ENCODE data around the gene ARHGAP30. TPM values are rescaled to one million over a fixed set of nuclear protein-coding genes. Genes with fewer than 3 reads are reported as not detected.

Gene ARHGAP30
- total RNA-seq, 1 experiment from 2014 or later, result 0.39 TPM

DNA sequence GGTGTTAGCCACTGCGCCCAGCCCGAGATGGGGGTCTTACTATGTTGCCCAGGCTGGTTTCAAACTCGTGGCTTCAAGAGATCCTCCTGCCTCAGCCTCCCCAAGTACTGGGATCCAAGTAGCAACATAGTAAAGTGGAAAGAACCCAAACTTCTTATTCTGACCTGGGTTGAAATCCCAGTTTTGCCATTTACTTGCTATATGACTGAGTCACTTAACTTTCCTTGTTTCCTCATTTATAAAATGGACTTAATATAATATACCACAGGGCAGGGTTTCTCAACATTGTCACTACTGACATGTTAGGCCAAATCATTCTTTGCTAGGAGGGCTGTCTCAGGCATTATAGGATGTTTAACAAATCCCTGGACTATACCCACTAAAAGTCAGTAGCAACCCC lies 41.4 kb upstream of the ARHGAP30 start:
- Histone ChIP-seq H3K36me3 (ENCODE audit: control insufficient read depth in 1 of 2, insufficient read depth in 2 of 2, low read length in 2 of 2) (peaks cover 2 to 25% of the 10 kb centered on the region in 2 experiments; a peak in 1 of 4 replicates), H3K79me2 (ENCODE audit: insufficient read depth, low read length) (peaks cover 99% of the 10 kb centered on the region), H3K4me1 (ENCODE audit: control insufficient read depth in 1 of 2, insufficient read depth in 2 of 2, low read length in 2 of 2) (peaks cover 18 to 31% of the 10 kb centered on the region in 2 experiments), H3K9ac (ENCODE audit: low read length) (no peak overlapping the region), H3K9me2 (ENCODE audit: insufficient read depth) (no peaks in the 10 kb centered on the region), H4K20me1 (ENCODE audit: insufficient read depth) (peaks cover 20% of the 10 kb centered on the region; the same call in 1 of the 2 replicates), H3K4me2 (ENCODE audit: low read length) (no peak overlapping the region), H3K27me3 (ENCODE audit: insufficient read depth, low read length) (no peaks in the 10 kb centered on the region), H3K27ac (ENCODE audit: low read depth, low read length) (no peak overlapping the region), H3K4me3 (replicated peaks in 1 of 2; ENCODE audit: low read depth in 1 of 2, low read length in 2 of 2) (no peak overlapping the region), H3K9me3 (ENCODE audit: control insufficient read depth in 1 of 2, insufficient read depth in 1 of 2, low read depth in 1 of 2, low read length in 2 of 2) (no peaks in the 10 kb centered on the region), H2AFZ (ENCODE audit: low read depth, low read length, poor library complexity, severe bottlenecking) (no peak overlapping the region)
- CTCF ChIA-PET, result no interaction called here
- BruUV-seq (replicated peaks), result no TSS peak
- RAD21 ChIA-PET (ENCODE audit: low non-redundant PET in 1 of 2, low total read pairs in 2 of 2, uncharacterized antibody in 2 of 2, unreplicated experiment in 2 of 2), result no interaction called here
- intact Hi-C loops (cut with micrococcal nuclease), result no loop called here
- TF ChIP-seq ELF1 (IDR thresholded peaks at IDR 0.05; ENCODE audit: borderline replicate concordance, low read depth), result no peak
- TF ChIP-seq, protein P1, sequence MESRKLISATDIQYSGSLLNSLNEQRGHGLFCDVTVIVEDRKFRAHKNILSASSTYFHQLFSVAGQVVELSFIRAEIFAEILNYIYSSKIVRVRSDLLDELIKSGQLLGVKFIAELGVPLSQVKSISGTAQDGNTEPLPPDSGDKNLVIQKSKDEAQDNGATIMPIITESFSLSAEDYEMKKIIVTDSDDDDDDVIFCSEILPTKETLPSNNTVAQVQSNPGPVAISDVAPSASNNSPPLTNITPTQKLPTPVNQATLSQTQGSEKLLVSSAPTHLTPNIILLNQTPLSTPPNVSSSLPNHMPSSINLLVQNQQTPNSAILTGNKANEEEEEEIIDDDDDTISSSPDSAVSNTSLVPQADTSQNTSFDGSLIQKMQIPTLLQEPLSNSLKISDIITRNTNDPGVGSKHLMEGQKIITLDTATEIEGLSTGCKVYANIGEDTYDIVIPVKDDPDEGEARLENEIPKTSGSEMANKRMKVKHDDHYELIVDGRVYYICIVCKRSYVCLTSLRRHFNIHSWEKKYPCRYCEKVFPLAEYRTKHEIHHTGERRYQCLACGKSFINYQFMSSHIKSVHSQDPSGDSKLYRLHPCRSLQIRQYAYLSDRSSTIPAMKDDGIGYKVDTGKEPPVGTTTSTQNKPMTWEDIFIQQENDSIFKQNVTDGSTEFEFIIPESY (IDR thresholded peaks at IDR 0.05; ENCODE audit: extremely low read depth, insufficient replicate concordance, low read length), result no peak
- no peak for TF ChIP-seq SIN3A (IDR thresholded peaks at IDR 0.05; ENCODE audit: low read depth)
- TF ChIP-seq EZH2phosphoT487 (IDR thresholded peaks at IDR 0.05; ENCODE audit: borderline replicate concordance), result no peak
- TF ChIP-seq RAD21 (IDR thresholded peaks at IDR 0.05; ENCODE audit: low read depth), result no peak
- no peak for TF ChIP-seq POLR2A (IDR thresholded peaks at IDR 0.05; ENCODE audit: borderline replicate concordance, extremely low read depth, insufficient read depth, insufficient read length)
- no peak for TF ChIP-seq ZNF274 (IDR thresholded peaks at IDR 0.05; ENCODE audit: low read depth, low read length)
- TF ChIP-seq CEBPB (IDR thresholded peaks at IDR 0.05; ENCODE audit: low read depth), result no peak
- TF ChIP-seq, protein P2, sequence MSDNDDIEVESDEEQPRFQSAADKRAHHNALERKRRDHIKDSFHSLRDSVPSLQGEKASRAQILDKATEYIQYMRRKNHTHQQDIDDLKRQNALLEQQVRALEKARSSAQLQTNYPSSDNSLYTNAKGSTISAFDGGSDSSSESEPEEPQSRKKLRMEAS (IDR thresholded peaks at IDR 0.05), result no peak
- no peak for TF ChIP-seq YY1 (IDR thresholded peaks at IDR 0.05; ENCODE audit: extremely low read depth, insufficient replicate concordance, low read depth, low read length)
- TF ChIP-seq, protein P3, sequence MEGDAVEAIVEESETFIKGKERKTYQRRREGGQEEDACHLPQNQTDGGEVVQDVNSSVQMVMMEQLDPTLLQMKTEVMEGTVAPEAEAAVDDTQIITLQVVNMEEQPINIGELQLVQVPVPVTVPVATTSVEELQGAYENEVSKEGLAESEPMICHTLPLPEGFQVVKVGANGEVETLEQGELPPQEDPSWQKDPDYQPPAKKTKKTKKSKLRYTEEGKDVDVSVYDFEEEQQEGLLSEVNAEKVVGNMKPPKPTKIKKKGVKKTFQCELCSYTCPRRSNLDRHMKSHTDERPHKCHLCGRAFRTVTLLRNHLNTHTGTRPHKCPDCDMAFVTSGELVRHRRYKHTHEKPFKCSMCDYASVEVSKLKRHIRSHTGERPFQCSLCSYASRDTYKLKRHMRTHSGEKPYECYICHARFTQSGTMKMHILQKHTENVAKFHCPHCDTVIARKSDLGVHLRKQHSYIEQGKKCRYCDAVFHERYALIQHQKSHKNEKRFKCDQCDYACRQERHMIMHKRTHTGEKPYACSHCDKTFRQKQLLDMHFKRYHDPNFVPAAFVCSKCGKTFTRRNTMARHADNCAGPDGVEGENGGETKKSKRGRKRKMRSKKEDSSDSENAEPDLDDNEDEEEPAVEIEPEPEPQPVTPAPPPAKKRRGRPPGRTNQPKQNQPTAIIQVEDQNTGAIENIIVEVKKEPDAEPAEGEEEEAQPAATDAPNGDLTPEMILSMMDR (IDR thresholded peaks at IDR 0.05 in 2 of 3, conservative IDR thresholded peaks at IDR 0.05 in 1 of 3; ENCODE audit: borderline replicate concordance in 1 of 3, insufficient read depth in 1 of 3, low read depth in 2 of 3, low read length in 2 of 3), result no peak
- TF ChIP-seq POLR2AphosphoS5 (IDR thresholded peaks at IDR 0.05; ENCODE audit: low read depth, low read length), result no peak
- TF ChIP-seq, protein P4, sequence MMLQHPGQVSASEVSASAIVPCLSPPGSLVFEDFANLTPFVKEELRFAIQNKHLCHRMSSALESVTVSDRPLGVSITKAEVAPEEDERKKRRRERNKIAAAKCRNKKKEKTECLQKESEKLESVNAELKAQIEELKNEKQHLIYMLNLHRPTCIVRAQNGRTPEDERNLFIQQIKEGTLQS (IDR thresholded peaks at IDR 0.05), result no peak
- TF ChIP-seq CBX3 (IDR thresholded peaks at IDR 0.05; ENCODE audit: low read depth), result no peak
- TF ChIP-seq TCF7L2 (IDR thresholded peaks at IDR 0.05; ENCODE audit: borderline replicate concordance, extremely low read depth, insufficient read depth, insufficient read length), result no peak
- no peak for TF ChIP-seq SP1 (IDR thresholded peaks at IDR 0.05; ENCODE audit: low read depth)
- no peak for TF ChIP-seq JUND (IDR thresholded peaks at IDR 0.05)
- TF ChIP-seq EGR1 (IDR thresholded peaks at IDR 0.05; ENCODE audit: low read depth), result no peak
- POLR2A ChIA-PET, result no interaction called here
- DNase-seq (ENCODE audit: low read depth, low spot score) (no peak), ATAC-seq (no peak)
